NB4 (cell line): Measurements from ENCODE around the gene TET2.

ENCODE experiments used
- CTCF ChIP-seq: IDR thresholded peaks from one replicate; pipeline ENCODE4 v1.5.1; 2012; ENCODE audit warnings: low read depth, low read length
- MAX ChIP-seq: IDR thresholded peaks from 2 replicates; pipeline ENCODE4 v1.6.1; 2011; ENCODE audit warnings: low read depth, low read length
- POLR2A ChIP-seq: IDR thresholded peaks from 2 replicates; pipeline ENCODE4 v1.6.1; 2011; ENCODE audit warnings: mild to moderate bottlenecking; ENCODE audit not compliant: insufficient read length; ENCODE audit errors: extremely low read depth

- TF ChIP-seq POLR2A (no peak), MAX (no peak), CTCF (no peak)
These were observed 9.4 kb upstream of the TET2 start for GRCh38 chr4:105137121-105137875.
